Transverse colon (tissue), 3 donors: ENCODE data around the gene NSMCE3.

ENCODE experiments used
- POLR2A ChIP-seq: fragments of 450-650 bp; IDR thresholded peaks from one replicate; pipeline ENCODE4 v1.6.1; 2016; ENCODE audit warnings: antibody characterized with exemption, mild to moderate bottlenecking, moderate library complexity
- TF ChIP-seq, protein P1 (sequence below), 5 experiments: fragments of 200-600 bp in 3 of 5; fragments of 450-650 bp in 2 of 5; sonication (generic) in 3 of 5; IDR thresholded peaks; 1 replicate in 2 of 5; 2 replicates in 3 of 5; pipeline ENCODE4 v1.5.1; 2016 to 2017; ENCODE audit warnings: antibody characterized with exemption in 5 of 5, inconsistent platforms in 3 of 5, mild to moderate bottlenecking in 2 of 5, moderate library complexity in 1 of 5

DNA sequence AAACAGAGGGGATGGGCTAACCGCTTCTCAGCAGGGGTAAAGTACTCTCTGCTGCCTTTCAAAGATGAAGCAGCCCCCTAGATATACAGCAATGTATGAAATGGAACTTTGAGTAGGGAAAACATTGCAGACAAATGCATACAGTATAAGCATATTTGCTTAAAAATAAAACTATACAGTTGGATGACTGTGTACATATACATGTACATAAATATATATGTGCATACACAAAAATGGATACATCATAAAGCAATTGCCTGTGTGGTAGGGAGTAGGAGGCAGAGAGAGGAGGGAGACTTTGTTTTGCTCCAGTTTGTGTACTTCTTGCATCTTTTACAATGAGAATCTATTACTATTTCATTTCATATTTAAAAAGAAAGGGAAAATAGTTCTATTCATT is 28.4 kb downstream of the NSMCE3 start:
- TF ChIP-seq POLR2A = no peak
- TF ChIP-seq, protein P1, sequence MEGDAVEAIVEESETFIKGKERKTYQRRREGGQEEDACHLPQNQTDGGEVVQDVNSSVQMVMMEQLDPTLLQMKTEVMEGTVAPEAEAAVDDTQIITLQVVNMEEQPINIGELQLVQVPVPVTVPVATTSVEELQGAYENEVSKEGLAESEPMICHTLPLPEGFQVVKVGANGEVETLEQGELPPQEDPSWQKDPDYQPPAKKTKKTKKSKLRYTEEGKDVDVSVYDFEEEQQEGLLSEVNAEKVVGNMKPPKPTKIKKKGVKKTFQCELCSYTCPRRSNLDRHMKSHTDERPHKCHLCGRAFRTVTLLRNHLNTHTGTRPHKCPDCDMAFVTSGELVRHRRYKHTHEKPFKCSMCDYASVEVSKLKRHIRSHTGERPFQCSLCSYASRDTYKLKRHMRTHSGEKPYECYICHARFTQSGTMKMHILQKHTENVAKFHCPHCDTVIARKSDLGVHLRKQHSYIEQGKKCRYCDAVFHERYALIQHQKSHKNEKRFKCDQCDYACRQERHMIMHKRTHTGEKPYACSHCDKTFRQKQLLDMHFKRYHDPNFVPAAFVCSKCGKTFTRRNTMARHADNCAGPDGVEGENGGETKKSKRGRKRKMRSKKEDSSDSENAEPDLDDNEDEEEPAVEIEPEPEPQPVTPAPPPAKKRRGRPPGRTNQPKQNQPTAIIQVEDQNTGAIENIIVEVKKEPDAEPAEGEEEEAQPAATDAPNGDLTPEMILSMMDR (IDR thresholded peaks at IDR 0.05) = no peak
